Smooth muscle cell (in vitro differentiated cells): ENCODE measurements around the gene SEMA4D. TPM values are rescaled to one million over a fixed set of nuclear protein-coding genes. Genes with fewer than 3 reads are reported as not detected.

Source experiments
- DNase-seq: peaks from one replicate; lab custom pipeline; 2025; ENCODE audit not compliant: unreplicated experiment; lab: John Stamatoyannopoulos, UW
- H2AFZ ChIP-seq: fragments of 200-600 bp; sonication (generic); 2 replicates; pipeline ENCODE4 v1.6.0; 2016; ENCODE audit warnings: antibody characterized with exemption, low read depth, mild to moderate bottlenecking
- H3F3A ChIP-seq: fragments of 200-600 bp; sonication (generic); 2 replicates; pipeline ENCODE4 v1.6.0; 2017; ENCODE audit warnings: antibody characterized with exemption, low read depth
- H3K27ac ChIP-seq: fragments of 200-600 bp; sonication (generic); 2 replicates; pipeline ENCODE4 v1.5.1; 2016; ENCODE audit warnings: low read depth, mild to moderate bottlenecking
- H3K27me3 ChIP-seq: fragments of 200-600 bp; sonication (generic); 2 replicates; pipeline ENCODE4 v1.6.1; 2016; ENCODE audit warnings: low read depth, mild to moderate bottlenecking
- H3K36me3 ChIP-seq: fragments of 200-600 bp; sonication (generic); 2 replicates; pipeline ENCODE4 v1.5.1; 2016; ENCODE audit warnings: low read depth
- H3K4me1 ChIP-seq: fragments of 200-600 bp; sonication (generic); 2 replicates; pipeline ENCODE4 v1.5.1; 2016; ENCODE audit warnings: low read depth
- H3K4me2 ChIP-seq: fragments of 200-600 bp; sonication (generic); 2 replicates; pipeline ENCODE4 v1.6.0; 2016; ENCODE audit warnings: mild to moderate bottlenecking
- H3K4me3 ChIP-seq: fragments of 200-600 bp; sonication (generic); 2 replicates; pipeline ENCODE4 v1.5.1; 2016; ENCODE audit warnings: mild to moderate bottlenecking
- H3K79me2 ChIP-seq: fragments of 200-600 bp; sonication (generic); 2 replicates; pipeline ENCODE4 v1.6.0; 2016; ENCODE audit warnings: low read depth, mild to moderate bottlenecking
- H3K9ac ChIP-seq: fragments of 200-600 bp; sonication (generic); 2 replicates; pipeline ENCODE4 v1.6.0; 2016; ENCODE audit warnings: low read depth
- H3K9me3 ChIP-seq: fragments of 200-600 bp; sonication (generic); replicated peaks from 2 replicates; pipeline ENCODE4 v1.5.1; 2016; ENCODE audit warnings: low read depth
- H4K20me1 ChIP-seq: fragments of 200-600 bp; sonication (generic); 2 replicates; pipeline ENCODE4 v1.6.0; 2016; ENCODE audit warnings: low read depth
- WGBS: methylation state at CpG from one replicate; pipeline ENCODE4 v1.1.7; 2016; ENCODE audit warnings: low lambda C conversion rate; 5-methylcytosine and 5-hydroxymethylcytosine counted together
- polyA plus RNA-seq: library from polyadenylated mRNA; unstranded; fragments of >200 nt; fragmentation: Nextera tagmentation; extraction: Ambion mirVana; gene quantifications from 2 replicates; pipeline ENCODE4 v1.2.1, GENCODE V29; 2016
- total RNA-seq: library from RNA; depleted of rRNA; stranded (reverse); fragments of >200 nt; gene quantifications from 2 replicates; pipeline ENCODE4 v1.2.3, GENCODE V29; 2014
- TF ChIP-seq, protein P1 (sequence below): fragments of 200-600 bp; sonication (generic); IDR thresholded peaks from 2 replicates; pipeline ENCODE4 v1.5.1; 2017; ENCODE audit warnings: borderline replicate concordance, mild to moderate bottlenecking, antibody characterized with exemption; ENCODE audit not compliant: insufficient read depth, poor library complexity, severe bottlenecking

The SEMA4D gene
- total and polyA plus RNA-seq, 2 experiments from 2014 or later: 0.63 to 2.7 TPM

DNA sequence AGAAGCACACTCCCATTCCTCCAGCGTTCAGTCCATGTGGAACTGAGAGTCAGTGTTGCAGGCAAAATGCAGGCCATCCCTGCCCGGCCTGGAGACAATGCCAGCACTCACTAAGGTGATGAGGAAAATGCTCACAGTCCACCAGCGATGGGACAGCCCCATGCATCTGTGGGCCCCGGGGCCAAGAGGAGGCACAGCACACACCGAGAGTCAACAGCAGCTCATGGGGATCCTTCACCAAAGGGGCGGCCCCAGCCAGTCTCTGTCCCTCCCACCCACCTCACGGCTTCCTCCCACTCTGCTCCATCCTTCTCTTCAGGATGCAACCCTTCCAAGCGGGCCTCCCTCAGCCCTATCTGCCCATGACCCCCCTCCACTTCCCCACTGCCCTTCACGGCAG is 6.2 kb downstream of the SEMA4D start:
- H3K36me3 ChIP-seq: no peaks in the 10 kb centered on the region
- no peak overlapping the region for H3K27ac ChIP-seq
- H3K27me3 ChIP-seq: peaks cover 9% of the 10 kb centered on the region
- no peaks in the 10 kb centered on the region for H3F3A ChIP-seq
- H3K4me2 ChIP-seq: no peak overlapping the region
- no peaks in the 10 kb centered on the region for H4K20me1 ChIP-seq
- H3K4me3 ChIP-seq: no peak overlapping the region
- TF ChIP-seq, protein P1, sequence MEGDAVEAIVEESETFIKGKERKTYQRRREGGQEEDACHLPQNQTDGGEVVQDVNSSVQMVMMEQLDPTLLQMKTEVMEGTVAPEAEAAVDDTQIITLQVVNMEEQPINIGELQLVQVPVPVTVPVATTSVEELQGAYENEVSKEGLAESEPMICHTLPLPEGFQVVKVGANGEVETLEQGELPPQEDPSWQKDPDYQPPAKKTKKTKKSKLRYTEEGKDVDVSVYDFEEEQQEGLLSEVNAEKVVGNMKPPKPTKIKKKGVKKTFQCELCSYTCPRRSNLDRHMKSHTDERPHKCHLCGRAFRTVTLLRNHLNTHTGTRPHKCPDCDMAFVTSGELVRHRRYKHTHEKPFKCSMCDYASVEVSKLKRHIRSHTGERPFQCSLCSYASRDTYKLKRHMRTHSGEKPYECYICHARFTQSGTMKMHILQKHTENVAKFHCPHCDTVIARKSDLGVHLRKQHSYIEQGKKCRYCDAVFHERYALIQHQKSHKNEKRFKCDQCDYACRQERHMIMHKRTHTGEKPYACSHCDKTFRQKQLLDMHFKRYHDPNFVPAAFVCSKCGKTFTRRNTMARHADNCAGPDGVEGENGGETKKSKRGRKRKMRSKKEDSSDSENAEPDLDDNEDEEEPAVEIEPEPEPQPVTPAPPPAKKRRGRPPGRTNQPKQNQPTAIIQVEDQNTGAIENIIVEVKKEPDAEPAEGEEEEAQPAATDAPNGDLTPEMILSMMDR: no peak
- H3K4me1 ChIP-seq: peaks cover under 1% of the 10 kb centered on the region
- no peaks in the 10 kb centered on the region for H3K79me2 ChIP-seq
- H3K9ac ChIP-seq: no peak overlapping the region
- H3K9me3 ChIP-seq: no peaks in the 10 kb centered on the region
- no peak overlapping the region for H2AFZ ChIP-seq
- WGBS: over 99% methylated on average over 6 of the region's 9 CpGs
- DNase-seq: no peak

DNA sequence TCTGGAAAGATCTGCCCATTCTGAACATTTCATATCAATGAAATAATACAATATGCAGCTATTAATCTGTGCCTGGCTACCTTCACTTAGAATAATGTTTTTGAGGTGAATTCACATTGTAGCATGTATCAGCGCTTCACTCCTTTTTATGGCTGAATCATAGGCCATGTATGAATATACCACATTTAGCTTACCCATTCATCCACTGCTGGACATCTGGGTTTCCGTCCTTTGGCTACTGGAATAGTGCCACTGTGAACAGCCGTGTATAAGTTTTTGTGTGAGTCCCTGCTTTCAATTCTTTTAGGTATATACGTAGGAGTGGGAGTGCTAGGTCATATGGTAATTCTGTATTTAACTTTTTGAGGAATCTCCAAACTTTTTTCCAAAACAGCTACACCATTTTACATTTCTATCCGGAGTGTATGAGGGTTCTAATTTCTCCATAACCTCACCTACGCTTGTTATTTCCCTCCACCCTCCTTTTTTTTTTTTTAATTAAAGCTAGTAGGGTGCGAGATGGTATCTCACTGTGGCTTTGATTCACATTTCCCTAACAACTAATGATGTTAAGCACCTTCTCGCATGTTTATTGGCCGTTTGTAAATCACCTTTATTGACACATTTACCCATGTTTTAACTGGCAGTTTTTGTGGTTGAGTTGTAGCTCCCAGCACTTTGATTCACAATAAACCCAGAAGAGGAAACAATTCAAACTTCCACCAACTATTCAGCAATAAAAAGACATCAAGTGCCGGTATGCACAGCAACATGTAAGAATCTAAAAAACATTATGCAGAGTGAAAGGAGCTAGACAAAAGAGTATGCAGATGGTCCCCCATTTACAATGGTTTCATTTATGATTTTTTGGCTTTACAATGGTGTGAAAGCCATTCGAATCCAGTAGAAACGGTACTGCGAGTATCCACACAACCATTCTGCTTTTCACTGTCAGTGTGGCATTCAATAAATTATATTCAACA is 8.1 kb downstream of the SEMA4D start:
- no peak overlapping the region for H3K27ac ChIP-seq

DNA sequence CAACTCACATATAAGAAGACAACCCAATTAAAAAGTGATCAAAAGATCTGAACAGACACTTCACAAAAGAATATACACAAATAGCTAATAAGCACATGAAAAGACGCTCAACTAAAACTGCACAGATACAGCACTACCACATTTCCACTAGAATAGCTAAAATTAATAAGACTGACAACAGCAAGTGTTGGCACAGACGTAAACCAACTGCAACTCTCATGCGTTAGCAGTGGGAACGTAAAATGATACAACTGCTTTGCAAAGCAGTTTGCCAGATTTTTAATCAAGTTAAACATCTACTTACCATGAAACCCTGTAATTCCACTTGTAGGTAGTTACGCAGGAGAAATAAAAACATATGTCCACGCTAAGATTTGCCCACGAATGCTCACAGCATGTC is 9.0 kb downstream of the SEMA4D start:
- Histone ChIP-seq H3K9me3 (no peaks in the 10 kb centered on the region), H4K20me1 (no peaks in the 10 kb centered on the region), H3K36me3 (no peaks in the 10 kb centered on the region), H3K27me3 (no peaks in the 10 kb centered on the region), H3K4me3 (no peak overlapping the region), H3K79me2 (no peaks in the 10 kb centered on the region), H2AFZ (no peak overlapping the region), H3F3A (no peaks in the 10 kb centered on the region), H3K9ac (no peak overlapping the region), H3K4me1 (no peaks in the 10 kb centered on the region), H3K27ac (no peak overlapping the region), H3K4me2 (no peak overlapping the region)
- no peak for DNase-seq
- WGBS: 84% methylated on average over 7 of the region's 7 CpGs
- TF ChIP-seq, protein P1: no peak

More for the DNA sequence above, 8.1 kb downstream of the SEMA4D start:
- Histone ChIP-seq H3K4me2 (no peak overlapping the region), H3K4me1 (no peaks in the 10 kb centered on the region), H2AFZ (no peak overlapping the region), H3K36me3 (no peaks in the 10 kb centered on the region), H4K20me1 (no peaks in the 10 kb centered on the region), H3K79me2 (no peaks in the 10 kb centered on the region), H3K9ac (no peak overlapping the region), H3K27me3 (peaks cover 7% of the 10 kb centered on the region), H3F3A (no peaks in the 10 kb centered on the region), H3K4me3 (no peak overlapping the region), H3K9me3 (no peaks in the 10 kb centered on the region)
- WGBS: 89% methylated on average over 13 of the region's 13 CpGs
- DNase-seq: no peak
- TF ChIP-seq, protein P1: no peak
